Germinal center (tissue), 1 donor: ENCODE data around the gene CHCHD6.

Source experiments
- DNase-seq: peaks from one replicate; pipeline ENCODE4 v3.0.0; 2012; ENCODE audit warnings: mixed read lengths, low spot score

Gene CHCHD6

GRCh38 chr3:126995254-126995780 is 291.3 kb downstream of the CHCHD6 start:
- no peak for DNase-seq

GRCh38 chr3:126995926-126996512 is 292.0 kb downstream of the CHCHD6 start:
- DNase-seq = no peak

GRCh38 chr3:126996905-126997304 is 292.9 kb downstream of the CHCHD6 start:
- DNase-seq = no peak

- no peak for DNase-seq
Observed at GRCh38 chr3:126997455-126998038, 293.5 kb downstream of the CHCHD6 start.

GRCh38 chr3:126998320-126998719 is 294.3 kb downstream of the CHCHD6 start:
- DNase-seq = no peak

- no peak for DNase-seq
Observed at GRCh38 chr3:126998728-126999127, 294.7 kb downstream of the CHCHD6 start.

- no peak for DNase-seq
Observed at GRCh38 chr3:126999383-126999782, 295.3 kb downstream of the CHCHD6 start.

GRCh38 chr3:127000119-127000518 is 296.1 kb downstream of the CHCHD6 start:
- DNase-seq = no peak

GRCh38 chr3:127000761-127001160 is 296.7 kb downstream of the CHCHD6 start:
- no peak for DNase-seq

- DNase-seq = no peak
Observed at GRCh38 chr3:127001486-127002194, 297.6 kb downstream of the CHCHD6 start.

- no peak for DNase-seq
Observed at GRCh38 chr3:127002195-127003174, 298.4 kb downstream of the CHCHD6 start.

GRCh38 chr3:127003175-127003555 is 299.1 kb downstream of the CHCHD6 start:
- no peak for DNase-seq

- no peak for DNase-seq
Observed at GRCh38 chr3:127003601-127004280, 299.7 kb downstream of the CHCHD6 start.

- no peak for DNase-seq
Observed at GRCh38 chr3:127004641-127005397, 300.8 kb downstream of the CHCHD6 start.

GRCh38 chr3:127005864-127006500 is 301.9 kb downstream of the CHCHD6 start:
- no peak for DNase-seq

GRCh38 chr3:127006781-127007436 is 302.9 kb downstream of the CHCHD6 start:
- no peak for DNase-seq

- DNase-seq = no peak
Observed at GRCh38 chr3:127008236-127008635, 304.2 kb downstream of the CHCHD6 start.

- DNase-seq = no peak
Observed at GRCh38 chr3:127009531-127009930, 305.5 kb downstream of the CHCHD6 start.
